ENCODE results near the gene CBARP. TPM values are rescaled to one million over a fixed set of nuclear protein-coding genes. Genes with fewer than 3 reads are reported as not detected.
A peak's percentile ranks its signal among the peaks of the same experiment; 100 is the strongest.

The CBARP gene
- total and polyA plus RNA-seq, 2 of the 13 experiments (the other 11 are each of a cell fraction or from before 2014, with no cell fraction given): 1.2 to 1.4 TPM

- TF ChIP-seq ZNF362 (CRISPR knock-in tag; IDR thresholded peaks at IDR 0.05; ENCODE audit: borderline replicate concordance) (no peak), KLF16 (CRISPR knock-in tag; IDR thresholded peaks at IDR 0.05) (0 out of 4 replicates have a peak, but pooled peaks of 1 of the 2 experiments have one; percentile 19), HNF1A (IDR thresholded peaks at IDR 0.05; ENCODE audit: low read depth) (no peak), HNF1A (CRISPR knock-in tag; IDR thresholded peaks at IDR 0.05; ENCODE audit: borderline replicate concordance) (no peak; the same call in 1 of the 2 replicates), ZNF691 (CRISPR knock-in tag; IDR thresholded peaks at IDR 0.05; ENCODE audit: borderline replicate concordance, low read depth) (0 out of 2 replicates have a peak, but pooled peaks have one; percentile 5), MIER2 (CRISPR knock-in tag; IDR thresholded peaks at IDR 0.05) (no peak), ATF2 (CRISPR knock-in tag; IDR thresholded peaks at IDR 0.05) (peak; percentile 97), MYNN (CRISPR knock-in tag; IDR thresholded peaks at IDR 0.05; ENCODE audit: low read depth) (no peak), ZNF605 (CRISPR knock-in tag; IDR thresholded peaks at IDR 0.05) (no peak; the same call in 1 of the 2 replicates), ZNF329 (CRISPR knock-in tag; IDR thresholded peaks at IDR 0.05; ENCODE audit: low read depth) (no peak), IRF2 (CRISPR knock-in tag; IDR thresholded peaks at IDR 0.05) (no peak), MTA1 (CRISPR knock-in tag; IDR thresholded peaks at IDR 0.05; ENCODE audit: borderline replicate concordance) (no peak), ZNF704 (CRISPR knock-in tag; IDR thresholded peaks at IDR 0.05; ENCODE audit: borderline replicate concordance) (no peak), ELF1 (CRISPR knock-in tag; IDR thresholded peaks at IDR 0.05) (peak; percentile 11; the same call in 1 of the 2 replicates), GRHL1 (CRISPR knock-in tag; conservative IDR thresholded peaks at IDR 0.05) (no peak), DBP (CRISPR knock-in tag; IDR thresholded peaks at IDR 0.05; ENCODE audit: not compliant biosample characterization) (no peak)
These were observed 23.1 kb upstream of the CBARP start (continued) for GRCh38 chr19:1260749-1261537.
